Activated CD8-positive, alpha-beta T cell treated with anti-CD3 and anti-CD28 coated beads for 36 hours (primary cell): ENCODE measurements around the gene TRIM38. TPM values are rescaled to one million over a fixed set of nuclear protein-coding genes. Genes with fewer than 3 reads are reported as not detected.

ENCODE experiments used
- ATAC-seq: fragments of 200-7000 bp; cut with Tn5 transposase; one replicate; pipeline ENCODE4 v1.10.0; 2021; ENCODE audit warnings: mild to moderate bottlenecking, moderate library complexity
- CTCF ChIA-PET: fragments of 350-600 bp; sonication (Branson Sonifier 250); formaldehyde crosslinking; loops from one replicate; lab custom pipeline; 2021; ENCODE audit warnings: antibody characterized with exemption; lab: Charles Lee
- POLR2A ChIA-PET: fragments of 350-600 bp; sonication (Branson Sonifier 250); formaldehyde crosslinking; loops from one replicate; lab custom pipeline; 2021; ENCODE audit warnings: antibody characterized with exemption; lab: Charles Lee
- DNase-seq: peaks from one replicate; pipeline ENCODE4 v3.0.0-alpha.2; 2020
- H3K27ac Mint-ChIP-seq: one replicate; pipeline ENCODE4 v1.8.0; 2021; ENCODE audit warnings: mild to moderate bottlenecking, mixed read lengths
- H3K27me3 Mint-ChIP-seq: one replicate; pipeline ENCODE4 v1.8.0; 2021; ENCODE audit warnings: mixed read lengths
- H3K36me3 Mint-ChIP-seq: one replicate; pipeline ENCODE4 v1.8.0; 2021; ENCODE audit warnings: low read depth, mixed read lengths
- H3K4me1 Mint-ChIP-seq: one replicate; pipeline ENCODE4 v1.8.0; 2021; ENCODE audit warnings: low read depth, mixed read lengths
- H3K4me3 Mint-ChIP-seq: one replicate; pipeline ENCODE4 v1.8.0; 2021; ENCODE audit warnings: mild to moderate bottlenecking, moderate library complexity, mixed read lengths
- H3K9me3 Mint-ChIP-seq: one replicate; pipeline ENCODE4 v1.8.0; 2021; ENCODE audit warnings: mixed read lengths
- CTCF ChIP-seq: fragments of 200-600 bp; IDR thresholded peaks from one replicate; pipeline ENCODE4 v1.8.0; 2022; ENCODE audit warnings: antibody characterized with exemption, mild to moderate bottlenecking
- intact Hi-C: fragments of 100-400 bp; cut with micrococcal nuclease; formaldehyde crosslinking; loops from one replicate; pipeline ENCODE4 v1.10.0; 2022
- total RNA-seq, 2 experiments: library from RNA; stranded (reverse); gene quantifications; one replicate each; pipeline ENCODE4 v1.2.3, GENCODE V29; 2021

The TRIM38 gene
- total RNA-seq, 2 experiments from 2014 or later, result 8.0 to 8.3 TPM

GRCh38 chr6:26025894-26026832 lies 63.6 kb downstream of the TRIM38 start:
- peak overlapping the region; percentile 95 for H3K27ac Mint-ChIP-seq
- POLR2A ChIA-PET, result interaction anchor here (0.6 to 23.0 kb wide), 29 partner anchors 5 to 1867 kb away, joined by 3 to 1376 read pairs (median 5); a partner anchor contains a TSS
- peaks cover 51% of the 10 kb centered on the region for H3K4me1 Mint-ChIP-seq
- intact Hi-C loops, result loop anchor here (2.0 kb wide), 2 partner anchors 17 to 97 kb away; a partner anchor contains a TSS
- H3K27me3 Mint-ChIP-seq, result peaks cover 2% of the 10 kb centered on the region
- DNase-seq (peak; percentile 97), ATAC-seq (peak; percentile 41)
- H3K4me3 Mint-ChIP-seq, result peak overlapping the region; percentile 77
- H3K36me3 Mint-ChIP-seq, result peaks cover 3% of the 10 kb centered on the region
- TF ChIP-seq CTCF, result peak; percentile 75
- CTCF ChIA-PET, result interaction anchor here (0.7 to 2.7 kb wide), 16 partner anchors 9 to 162 kb away, joined by 3 to 21 read pairs (median 5); a partner anchor contains a TSS
- no peaks in the 10 kb centered on the region for H3K9me3 Mint-ChIP-seq

GRCh38 chr6:26026833-26027490 lies 64.4 kb downstream of the TRIM38 start:
- Mint-ChIP-seq H3K27ac (peak overlapping the region; percentile 95), H3K4me1 (peaks cover 54% of the 10 kb centered on the region), H3K9me3 (no peaks in the 10 kb centered on the region), H3K4me3 (peak overlapping the region; percentile 77), H3K36me3 (peaks cover 9% of the 10 kb centered on the region), H3K27me3 (peaks cover 3% of the 10 kb centered on the region)
- TF ChIP-seq CTCF, result no peak
- ATAC-seq, result peak; percentile 62
- DNase-seq, result peak; percentile 93
- intact Hi-C loops, result loop anchor here (2.0 kb wide), 2 partner anchors 16 to 96 kb away; a partner anchor contains a TSS
- ChIA-PET POLR2A (interaction anchor here (0.6 to 23.0 kb wide), 27 partner anchors 6 to 1866 kb away, joined by 3 to 1376 read pairs (median 6); a partner anchor contains a TSS), CTCF (interaction anchor here (1.0 to 2.7 kb wide), 14 partner anchors 8 to 162 kb away, joined by 3 to 21 read pairs (median 6); a partner anchor contains a TSS)

GRCh38 chr6:26027491-26028211 lies 65.0 kb downstream of the TRIM38 start:
- Mint-ChIP-seq H3K27me3 (peaks cover 3% of the 10 kb centered on the region), H3K27ac (peak overlapping the region; percentile 95), H3K4me1 (peaks cover 51% of the 10 kb centered on the region), H3K4me3 (peak overlapping the region; percentile 77), H3K9me3 (no peaks in the 10 kb centered on the region), H3K36me3 (peaks cover 9% of the 10 kb centered on the region)
- POLR2A ChIA-PET, result interaction anchor here (0.8 to 23.0 kb wide), 13 partner anchors 7 to 1839 kb away, joined by 3 to 1376 read pairs (median 13); a partner anchor contains a TSS
- DNase-seq, result no peak
- TF ChIP-seq CTCF, result no peak
- CTCF ChIA-PET, result interaction anchor here (1.0 kb wide), 1 partner anchor 21 kb away, joined by 3 read pairs; no protein-coding TSS in a partner anchor
- ATAC-seq, result no peak
- intact Hi-C loops, result loop anchor here (2.0 kb wide), 2 partner anchors 15 to 95 kb away; a partner anchor contains a TSS

- intact Hi-C loops, result no loop called here
- no peak for DNase-seq
- Mint-ChIP-seq H3K4me1 (peaks cover 51% of the 10 kb centered on the region), H3K9me3 (no peaks in the 10 kb centered on the region), H3K4me3 (no peak overlapping the region), H3K27me3 (peaks cover 3% of the 10 kb centered on the region), H3K36me3 (peaks cover 9% of the 10 kb centered on the region), H3K27ac (peak overlapping the region; percentile 95)
- no peak for TF ChIP-seq CTCF
- ATAC-seq, result no peak
- CTCF ChIA-PET, result interaction anchor here (1.0 to 4.0 kb wide), 2 partner anchors 11 to 21 kb away, joined by 3 to 14 read pairs; a partner anchor contains a TSS
- POLR2A ChIA-PET, result interaction anchor here (0.7 to 23.0 kb wide), 12 partner anchors 8 to 1838 kb away, joined by 3 to 1376 read pairs (median 27); a partner anchor contains a TSS
These were observed 65.7 kb downstream of the TRIM38 start for GRCh38 chr6:26028212-26028745.
